ENCODE data around the gene CAB39. TPM values are rescaled to one million over a fixed set of nuclear protein-coding genes. Genes with fewer than 3 reads are reported as not detected.

The CAB39 gene
- total RNA-seq, 1 experiment from 2014 or later: 91.7 TPM

- intact Hi-C loops (cut with micrococcal nuclease): no loop called here
- TF ChIP-seq, protein P1, sequence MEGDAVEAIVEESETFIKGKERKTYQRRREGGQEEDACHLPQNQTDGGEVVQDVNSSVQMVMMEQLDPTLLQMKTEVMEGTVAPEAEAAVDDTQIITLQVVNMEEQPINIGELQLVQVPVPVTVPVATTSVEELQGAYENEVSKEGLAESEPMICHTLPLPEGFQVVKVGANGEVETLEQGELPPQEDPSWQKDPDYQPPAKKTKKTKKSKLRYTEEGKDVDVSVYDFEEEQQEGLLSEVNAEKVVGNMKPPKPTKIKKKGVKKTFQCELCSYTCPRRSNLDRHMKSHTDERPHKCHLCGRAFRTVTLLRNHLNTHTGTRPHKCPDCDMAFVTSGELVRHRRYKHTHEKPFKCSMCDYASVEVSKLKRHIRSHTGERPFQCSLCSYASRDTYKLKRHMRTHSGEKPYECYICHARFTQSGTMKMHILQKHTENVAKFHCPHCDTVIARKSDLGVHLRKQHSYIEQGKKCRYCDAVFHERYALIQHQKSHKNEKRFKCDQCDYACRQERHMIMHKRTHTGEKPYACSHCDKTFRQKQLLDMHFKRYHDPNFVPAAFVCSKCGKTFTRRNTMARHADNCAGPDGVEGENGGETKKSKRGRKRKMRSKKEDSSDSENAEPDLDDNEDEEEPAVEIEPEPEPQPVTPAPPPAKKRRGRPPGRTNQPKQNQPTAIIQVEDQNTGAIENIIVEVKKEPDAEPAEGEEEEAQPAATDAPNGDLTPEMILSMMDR (IDR thresholded peaks at IDR 0.05; ENCODE audit: unreplicated experiment): no peak
- H3K4me3 Mint-ChIP-seq (ENCODE audit: unreplicated experiment): no peak overlapping the region
- H3K9me3 Mint-ChIP-seq (ENCODE audit: unreplicated experiment): no peaks in the 10 kb centered on the region
- no TSS peak for BruUV-seq (replicated peaks)
- H3K27me3 Mint-ChIP-seq (ENCODE audit: insufficient read depth, unreplicated experiment): no peaks in the 10 kb centered on the region
- POLR2A ChIA-PET: interaction anchor here (0.8 to 5.4 kb wide), 3 partner anchors 29 to 84 kb away, joined by 4 to 183 read pairs (median 4); no protein-coding TSS in a partner anchor
- CTCF ChIA-PET: interaction anchor here (1.1 to 1.9 kb wide), 2 partner anchors 17 to 87 kb away, joined by 3 to 7 read pairs; no protein-coding TSS in a partner anchor
- DNase-seq (ENCODE audit: unreplicated experiment): no peak
- H3K36me3 Mint-ChIP-seq (ENCODE audit: insufficient read depth, unreplicated experiment): no peaks in the 10 kb centered on the region
- H3K4me1 Mint-ChIP-seq (ENCODE audit: insufficient read depth, unreplicated experiment): peaks cover 15% of the 10 kb centered on the region
- no peak overlapping the region for H3K27ac Mint-ChIP-seq (ENCODE audit: low read depth, unreplicated experiment)
These were observed 1.4 kb upstream of the CAB39 start for GRCh38 chr2:230711224-230711623.

DNA sequence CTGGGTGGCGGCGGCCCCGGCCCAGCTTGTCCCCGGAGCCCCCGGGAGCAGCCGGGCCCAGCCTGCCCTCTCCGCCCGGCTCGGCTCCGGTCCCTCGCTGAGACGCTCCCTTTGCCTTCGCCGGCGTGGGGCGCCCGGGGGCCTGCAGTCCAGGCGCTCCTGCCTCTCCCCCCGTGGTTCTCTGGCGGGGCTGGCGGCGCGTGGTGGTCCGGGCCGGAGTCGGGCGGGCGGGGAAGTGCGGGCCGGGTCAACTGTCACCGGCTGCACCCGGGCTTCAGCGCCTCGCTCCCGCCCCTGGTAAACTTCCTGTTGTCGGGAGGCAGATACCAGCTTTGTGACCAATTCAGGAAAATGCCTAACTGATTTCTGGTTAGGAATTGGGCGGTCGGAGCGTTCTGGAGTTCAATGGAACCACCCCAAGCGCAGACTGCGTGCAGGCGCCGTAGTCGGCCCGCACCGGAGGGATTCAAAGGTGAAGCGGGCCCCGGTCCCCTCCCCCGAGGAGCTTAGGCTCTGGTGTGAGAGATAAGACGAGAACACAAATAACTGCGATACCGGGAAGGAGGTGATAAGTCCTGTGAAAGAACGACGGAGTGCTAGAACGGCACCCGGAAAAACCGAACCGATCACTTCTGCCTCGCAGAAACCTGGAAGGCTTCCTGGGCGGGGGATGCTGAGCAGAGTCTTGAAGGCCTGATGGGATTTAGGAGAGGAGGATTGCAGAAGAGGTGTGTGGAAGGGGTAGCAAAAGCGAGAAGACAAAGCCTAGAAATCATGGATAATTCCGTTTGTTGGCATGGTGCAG is 891 bp downstream of the CAB39 start:
- Mint-ChIP-seq H3K4me3 (ENCODE audit: unreplicated experiment) (peak overlapping the region; percentile 82), H3K4me1 (ENCODE audit: insufficient read depth, unreplicated experiment) (peaks cover 30% of the 10 kb centered on the region), H3K36me3 (ENCODE audit: insufficient read depth, unreplicated experiment) (no peaks in the 10 kb centered on the region), H3K27ac (ENCODE audit: low read depth, unreplicated experiment) (peak overlapping the region; percentile 81), H3K9me3 (ENCODE audit: unreplicated experiment) (no peaks in the 10 kb centered on the region), H3K27me3 (ENCODE audit: insufficient read depth, unreplicated experiment) (no peaks in the 10 kb centered on the region)
- intact Hi-C loops (cut with micrococcal nuclease): loop anchor here (1.0 to 2.0 kb wide), 4 partner anchors 45 to 99 kb away; no protein-coding TSS in a partner anchor
- ChIA-PET CTCF (interaction anchor here (0.6 to 2.8 kb wide), 16 partner anchors 13 to 204 kb away, joined by 3 to 21 read pairs (median 4); no protein-coding TSS in a partner anchor), POLR2A (interaction anchor here (0.7 to 7.5 kb wide), 48 partner anchors 9 to 1130 kb away, joined by 3 to 183 read pairs (median 5); partner anchors contain the start of genes NCL, SP100 and TRIP12)
- peak; percentile 62 for DNase-seq (ENCODE audit: unreplicated experiment)
- BruUV-seq (replicated peaks): TSS peak; percentile 50
- TF ChIP-seq, protein P1 (IDR thresholded peaks at IDR 0.05; ENCODE audit: unreplicated experiment): no peak

DNA sequence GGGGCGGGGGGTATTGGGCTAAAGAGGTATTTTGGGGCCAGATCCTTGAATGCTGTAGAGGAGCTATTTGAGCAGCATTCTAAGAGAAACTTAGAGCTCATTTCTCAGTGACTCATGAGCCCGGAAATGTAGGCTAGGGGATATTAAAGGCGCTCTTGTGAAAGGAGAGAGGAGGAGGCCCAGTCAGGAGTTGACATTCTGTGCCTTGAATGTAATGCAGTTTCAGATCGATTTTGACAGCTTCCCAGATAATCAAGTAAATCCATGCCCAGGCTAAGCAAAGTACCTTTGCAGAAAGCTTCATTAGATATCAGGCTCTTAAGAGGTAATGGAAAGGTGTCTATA is 1.5 kb downstream of the CAB39 start:
- ChIA-PET CTCF (interaction anchor here (0.6 to 2.8 kb wide), 19 partner anchors 13 to 204 kb away, joined by 3 to 21 read pairs (median 4); no protein-coding TSS in a partner anchor), POLR2A (interaction anchor here (0.7 to 7.5 kb wide), 47 partner anchors 9 to 1131 kb away, joined by 3 to 183 read pairs (median 5); partner anchors contain the start of genes NCL, PTMA, SP100 and TRIP12)
- no peaks in the 10 kb centered on the region for H3K9me3 Mint-ChIP-seq (ENCODE audit: unreplicated experiment)
- peak overlapping the region; percentile 81 for H3K27ac Mint-ChIP-seq (ENCODE audit: low read depth, unreplicated experiment)
- no peaks in the 10 kb centered on the region for H3K27me3 Mint-ChIP-seq (ENCODE audit: insufficient read depth, unreplicated experiment)
- TF ChIP-seq, protein P1 (IDR thresholded peaks at IDR 0.05; ENCODE audit: unreplicated experiment): no peak
- no peaks in the 10 kb centered on the region for H3K36me3 Mint-ChIP-seq (ENCODE audit: insufficient read depth, unreplicated experiment)
- peak; percentile 84 for DNase-seq (ENCODE audit: unreplicated experiment)
- H3K4me1 Mint-ChIP-seq (ENCODE audit: insufficient read depth, unreplicated experiment): peaks cover 31% of the 10 kb centered on the region
- peak overlapping the region; percentile 82 for H3K4me3 Mint-ChIP-seq (ENCODE audit: unreplicated experiment)
- BruUV-seq (replicated peaks): TSS peak; percentile 32
- intact Hi-C loops (cut with micrococcal nuclease): loop anchor here (1.0 kb wide), 3 partner anchors 46 to 84 kb away; no protein-coding TSS in a partner anchor

- Mint-ChIP-seq H3K4me3 (ENCODE audit: unreplicated experiment) (peak overlapping the region; percentile 82), H3K27ac (ENCODE audit: low read depth, unreplicated experiment) (peak overlapping the region; percentile 71), H3K36me3 (ENCODE audit: insufficient read depth, unreplicated experiment) (peaks cover 6% of the 10 kb centered on the region), H3K9me3 (ENCODE audit: unreplicated experiment) (no peaks in the 10 kb centered on the region), H3K27me3 (ENCODE audit: insufficient read depth, unreplicated experiment) (no peaks in the 10 kb centered on the region), H3K4me1 (ENCODE audit: insufficient read depth, unreplicated experiment) (peaks cover 37% of the 10 kb centered on the region)
- DNase-seq (ENCODE audit: unreplicated experiment): no peak
- ChIA-PET POLR2A (interaction anchor here (0.8 to 7.5 kb wide), 21 partner anchors 15 to 993 kb away, joined by 3 to 183 read pairs (median 8); partner anchors contain the start of genes PTMA and SP100), CTCF (interaction anchor here (0.9 to 2.8 kb wide), 10 partner anchors 13 to 94 kb away, joined by 3 to 21 read pairs (median 6); no protein-coding TSS in a partner anchor)
- intact Hi-C loops (cut with micrococcal nuclease): no loop called here
- no TSS peak for BruUV-seq (replicated peaks)
- TF ChIP-seq, protein P1 (IDR thresholded peaks at IDR 0.05; ENCODE audit: unreplicated experiment): no peak
These were observed 2.6 kb downstream of the CAB39 start for GRCh38 chr2:230715201-230715600.
